Pancreas (tissue), 10 donors: ENCODE results near the gene SCEL. TPM values are rescaled to one million over a fixed set of nuclear protein-coding genes. Genes with fewer than 3 reads are reported as not detected.

Experiments used
- ATAC-seq, 4 donors: fragments of 200-7000 bp; cut with Tn5 transposase; one replicate each; pipeline versions ENCODE4 v1.8.0 to v1.9.1; 2020; ENCODE audit warnings: mild to moderate bottlenecking in 4 of 4, moderate library complexity in 4 of 4
- DNase-seq, 6 donors: peaks; one replicate each; pipeline ENCODE4 v3.0.0-alpha.2; 2020
- FAIRE-seq: peaks from 2 replicates; lab custom pipeline; 2012; peaks lifted over from hg19 to GRCh38; lab: Jason Lieb, UNC
- H3K27ac ChIP-seq, 4 donors: fragments of 200-600 bp; sonication (generic); 1 replicate in 3 of 4; 2 replicates in 1 of 4; pipeline versions ENCODE4 v1.5.0 to v1.8.0; 2020
- H3K27me3 ChIP-seq, 4 donors: fragments of 200-600 bp; one replicate each; pipeline ENCODE4 v1.8.0; 2021
- H3K36me3 ChIP-seq, 3 donors: fragments of 200-600 bp; sonication (generic) in 1 of 3; one replicate each; pipeline versions ENCODE4 v1.5.0 to v1.8.0; 2020 to 2021
- H3K4me1 ChIP-seq, 3 donors: fragments of 200-600 bp; one replicate each; pipeline ENCODE4 v1.8.0; 2021
- H3K4me3 ChIP-seq, 4 donors: fragments of 200-600 bp; sonication (generic) in 2 of 4; one replicate each; pipeline versions ENCODE4 v1.5.0 to v1.8.0; 2020 to 2021
- H3K9me3 ChIP-seq, 4 donors: fragments of 200-600 bp; one replicate each; pipeline ENCODE4 v1.8.0; 2021
- CTCF ChIP-seq, 4 donors: fragments of 200-600 bp; sonication (generic) in 3 of 4; IDR thresholded peaks; one replicate each; pipeline versions ENCODE4 v1.5.0 to v1.8.0; 2021; ENCODE audit warnings: antibody characterized with exemption in 4 of 4
- WGBS, 2 donors: extraction: QIAGEN DNeasy Blood & Tissue Kit; methylation state at CpG; one replicate each; pipeline ENCODE4 v1.1.7; 2013; 5-methylcytosine and 5-hydroxymethylcytosine counted together
- intact Hi-C, 3 donors: fragments of 100-400 bp; cut with DNase I; formaldehyde crosslinking; loops; one replicate each; pipeline versions ENCODE4 v1.11.1 to v1.14.2; 2022
- polyA plus RNA-seq, 2 donors: library from polyadenylated mRNA; stranded (reverse); fragments of 200-250 nt; gene quantifications; one replicate each; pipeline ENCODE4 v1.2.3, GENCODE V29; 2013
- total RNA-seq, 6 donors: library from RNA; stranded (reverse); fragmentation: NEBNext Ultra II Directional in 4 of 6; extraction: Animal tissue kit (Norgen Biotek cat#: 25700) in 4 of 6; gene quantifications; one replicate each; pipeline versions ENCODE4 v1.2.1 to v1.2.4, GENCODE V29; 2021 to 2023
- donor health status: healthy with polysubstance abuse.
- donor health status: DM: no; HTN: no; CAD: no; lungs with moderate emphysema.
- donor health status: DM: no; HTN: no; CAD: no.
- donor health status: control.
- donor health status: control.
- donor health status: Bipolar disorder and iron deficiency.
- donor health status: DM: yes; HTN: yes; CAD: no.
- donor health status: DM: no; HTN: no; CAD: no.
- donor health status: DM: no; HTN: no; CAD: no.
- donor health status: DM: yes; HTN: yes; CAD: no.

The SCEL gene
- total and polyA plus RNA-seq, 8 donors = 0.04 to 0.18 (median 0.14) TPM; not detected in 2

GRCh38 chr13:77583581-77583980, 48.1 kb downstream of the SCEL start:
- FAIRE-seq (no peak), DNase-seq (no peak), ATAC-seq (no peak)
- no peaks in the 10 kb centered on the region for H3K4me1 ChIP-seq
- intact Hi-C loops = no loop called here
- H3K27me3 ChIP-seq = no peaks in the 10 kb centered on the region
- no peaks in the 10 kb centered on the region for H3K36me3 ChIP-seq
- WGBS, 2 donors = 59 to 63% methylated on average over 3 of the region's 3 CpGs
- no peak for TF ChIP-seq CTCF (IDR thresholded peaks at IDR 0.05)
- no peaks in the 10 kb centered on the region for H3K9me3 ChIP-seq
- H3K4me3 ChIP-seq = no peak overlapping the region
- H3K27ac ChIP-seq = no peak overlapping the region

GRCh38 chr13:77584106-77584505, 48.6 kb downstream of the SCEL start:
- WGBS, 2 donors = 64 to 74% methylated on average over 7 of the region's 7 CpGs
- no peak for ATAC-seq
- no peaks in the 10 kb centered on the region for H3K27me3 ChIP-seq
- DNase-seq = no peak
- H3K27ac ChIP-seq = no peak overlapping the region
- H3K4me3 ChIP-seq = no peak overlapping the region
- intact Hi-C loops = no loop called here
- H3K4me1 ChIP-seq = no peaks in the 10 kb centered on the region
- FAIRE-seq = no peak
- no peaks in the 10 kb centered on the region for H3K9me3 ChIP-seq
- no peaks in the 10 kb centered on the region for H3K36me3 ChIP-seq
- TF ChIP-seq CTCF (IDR thresholded peaks at IDR 0.05) = no peak

GRCh38 chr13:77595166-77595810, 59.8 kb downstream of the SCEL start:
- Histone ChIP-seq H3K4me1 (no peaks in the 10 kb centered on the region), H3K27ac (no peak overlapping the region), H3K4me3 (no peak overlapping the region), H3K9me3 (no peaks in the 10 kb centered on the region), H3K27me3 (no peaks in the 10 kb centered on the region), H3K36me3 (no peaks in the 10 kb centered on the region)
- FAIRE-seq (no peak), DNase-seq (no peak), ATAC-seq (no peak)
- WGBS, 2 donors = 38 to 56% methylated on average over 2 of the region's 2 CpGs
- intact Hi-C loops = loop anchor here in 2 of 3 donors (5.0 to 10.0 kb wide), 2 partner anchors 152 to 160 kb away; no protein-coding TSS in a partner anchor
- TF ChIP-seq CTCF (IDR thresholded peaks at IDR 0.05) = no peak

GRCh38 chr13:77596777-77597176, 61.3 kb downstream of the SCEL start:
- intact Hi-C loops = loop anchor here in 2 of 3 donors (5.0 to 10.0 kb wide), 2 partner anchors 151 to 158 kb away; no protein-coding TSS in a partner anchor
- Histone ChIP-seq H3K4me1 (no peaks in the 10 kb centered on the region), H3K4me3 (no peak overlapping the region), H3K27ac (no peak overlapping the region), H3K9me3 (no peaks in the 10 kb centered on the region), H3K27me3 (no peaks in the 10 kb centered on the region), H3K36me3 (no peaks in the 10 kb centered on the region)
- TF ChIP-seq CTCF (IDR thresholded peaks at IDR 0.05) = no peak
- no peak for ATAC-seq
- DNase-seq = no peak
- no peak for FAIRE-seq
- WGBS, 2 donors = 59 to 69% methylated on average over 1 of the region's 1 CpG

GRCh38 chr13:77599351-77599750, 63.8 kb downstream of the SCEL start:
- no peaks in the 10 kb centered on the region for H3K4me1 ChIP-seq
- no peak for TF ChIP-seq CTCF (IDR thresholded peaks at IDR 0.05)
- WGBS, 2 donors = 89 to 95% methylated on average over 2 of the region's 2 CpGs
- H3K4me3 ChIP-seq = no peak overlapping the region
- H3K27ac ChIP-seq = no peak overlapping the region
- FAIRE-seq (no peak), DNase-seq (no peak), ATAC-seq (peak in 1 of 4 donors; percentile 34)
- no peaks in the 10 kb centered on the region for H3K36me3 ChIP-seq
- intact Hi-C loops = loop anchor here in 2 of 3 donors (5.0 to 10.0 kb wide), 2 partner anchors 148 to 155 kb away; no protein-coding TSS in a partner anchor
- no peaks in the 10 kb centered on the region for H3K9me3 ChIP-seq
- no peaks in the 10 kb centered on the region for H3K27me3 ChIP-seq
